Stimulated activated CD4-positive, alpha-beta T cell treated with anti-CD3 and anti-CD28 coated beads, Interleukin-2, amount 100 ng/mL, for 48 hours (primary cell): Measurements from ENCODE around the gene LONP2.

Source experiments
- DNase-seq, 2 donors: peaks; one replicate each; pipeline ENCODE4 v3.0.0-alpha.2; 2020

LONP2 gene, protein sequence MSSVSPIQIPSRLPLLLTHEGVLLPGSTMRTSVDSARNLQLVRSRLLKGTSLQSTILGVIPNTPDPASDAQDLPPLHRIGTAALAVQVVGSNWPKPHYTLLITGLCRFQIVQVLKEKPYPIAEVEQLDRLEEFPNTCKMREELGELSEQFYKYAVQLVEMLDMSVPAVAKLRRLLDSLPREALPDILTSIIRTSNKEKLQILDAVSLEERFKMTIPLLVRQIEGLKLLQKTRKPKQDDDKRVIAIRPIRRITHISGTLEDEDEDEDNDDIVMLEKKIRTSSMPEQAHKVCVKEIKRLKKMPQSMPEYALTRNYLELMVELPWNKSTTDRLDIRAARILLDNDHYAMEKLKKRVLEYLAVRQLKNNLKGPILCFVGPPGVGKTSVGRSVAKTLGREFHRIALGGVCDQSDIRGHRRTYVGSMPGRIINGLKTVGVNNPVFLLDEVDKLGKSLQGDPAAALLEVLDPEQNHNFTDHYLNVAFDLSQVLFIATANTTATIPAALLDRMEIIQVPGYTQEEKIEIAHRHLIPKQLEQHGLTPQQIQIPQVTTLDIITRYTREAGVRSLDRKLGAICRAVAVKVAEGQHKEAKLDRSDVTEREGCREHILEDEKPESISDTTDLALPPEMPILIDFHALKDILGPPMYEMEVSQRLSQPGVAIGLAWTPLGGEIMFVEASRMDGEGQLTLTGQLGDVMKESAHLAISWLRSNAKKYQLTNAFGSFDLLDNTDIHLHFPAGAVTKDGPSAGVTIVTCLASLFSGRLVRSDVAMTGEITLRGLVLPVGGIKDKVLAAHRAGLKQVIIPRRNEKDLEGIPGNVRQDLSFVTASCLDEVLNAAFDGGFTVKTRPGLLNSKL

DNA sequence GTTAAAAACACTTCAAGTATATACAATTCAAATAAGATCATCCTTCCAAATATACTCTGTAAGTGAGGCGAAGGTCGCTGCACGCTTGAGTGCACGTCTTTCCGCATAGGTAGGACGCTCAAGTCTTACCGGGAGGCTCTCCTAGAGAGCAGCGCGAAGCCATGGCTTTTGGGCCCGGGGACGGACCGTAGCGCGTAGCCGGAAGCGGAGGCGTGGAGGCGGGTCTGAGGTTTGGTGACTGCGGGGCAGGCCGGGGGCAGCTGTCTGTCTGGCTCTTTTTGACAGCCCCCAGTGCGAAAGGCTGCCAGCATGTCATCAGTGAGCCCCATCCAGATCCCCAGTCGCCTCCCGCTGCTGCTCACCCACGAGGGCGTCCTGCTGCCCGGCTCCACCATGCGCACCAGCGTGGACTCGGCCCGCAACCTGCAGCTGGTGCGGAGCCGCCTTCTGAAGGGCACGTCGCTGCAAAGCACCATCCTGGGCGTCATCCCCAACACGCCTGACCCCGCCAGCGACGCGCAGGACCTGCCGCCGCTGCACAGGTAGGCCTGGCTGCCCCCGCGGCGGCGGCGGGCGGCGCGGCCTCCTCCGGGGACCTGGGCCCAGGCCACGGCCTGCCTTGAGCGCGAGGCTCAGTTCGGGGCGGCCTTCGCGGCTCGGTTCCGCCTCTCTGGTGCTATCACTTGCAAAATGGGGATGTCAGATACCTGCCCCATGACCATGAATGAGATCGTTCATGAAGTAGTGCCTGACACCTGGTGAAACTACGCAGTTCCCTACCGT, at the start of gene LONP2:
Gene LONP2 (plus strand): TSS at position 221 of the 783 bp plus-strand sequence. CDS start 89 bp downstream, at position 310.
- DNase-seq: peak; percentile 90 to 91

DNA sequence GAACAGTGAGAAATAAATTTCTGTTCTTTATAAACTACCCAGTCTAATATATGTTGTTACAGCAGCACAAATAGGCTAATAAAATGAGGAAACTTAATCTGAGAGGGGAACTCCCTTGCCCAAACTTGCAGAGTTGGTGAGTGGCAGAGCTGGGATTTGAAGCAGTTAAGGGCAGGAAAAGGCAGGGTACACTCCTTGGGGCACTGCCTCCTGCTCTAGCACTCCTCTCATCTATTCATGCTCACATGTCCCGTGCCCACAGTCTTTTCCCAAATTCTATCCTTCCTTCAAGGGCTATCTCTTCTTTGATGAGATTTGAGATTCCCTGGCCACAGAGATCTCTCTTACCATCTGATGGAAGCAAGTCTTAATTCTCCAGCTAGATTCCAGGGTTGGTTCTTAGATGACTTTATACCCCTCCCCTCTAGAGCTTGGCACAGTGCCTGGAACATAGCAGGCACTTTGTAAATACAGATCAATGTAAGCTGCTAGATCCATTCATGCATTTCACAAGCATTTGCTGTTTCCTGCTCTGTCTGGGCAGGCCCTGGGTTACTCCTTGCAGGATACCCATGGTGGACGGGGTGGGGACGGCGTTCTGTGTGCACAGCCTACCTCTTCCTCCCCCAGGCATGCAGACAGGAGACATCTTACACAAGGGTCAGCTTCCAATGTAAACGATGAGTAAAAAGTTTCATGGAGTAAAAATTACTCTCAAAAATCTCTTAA, 49.1 kb upstream of the LONP2 start:
- DNase-seq: no peak

DNA sequence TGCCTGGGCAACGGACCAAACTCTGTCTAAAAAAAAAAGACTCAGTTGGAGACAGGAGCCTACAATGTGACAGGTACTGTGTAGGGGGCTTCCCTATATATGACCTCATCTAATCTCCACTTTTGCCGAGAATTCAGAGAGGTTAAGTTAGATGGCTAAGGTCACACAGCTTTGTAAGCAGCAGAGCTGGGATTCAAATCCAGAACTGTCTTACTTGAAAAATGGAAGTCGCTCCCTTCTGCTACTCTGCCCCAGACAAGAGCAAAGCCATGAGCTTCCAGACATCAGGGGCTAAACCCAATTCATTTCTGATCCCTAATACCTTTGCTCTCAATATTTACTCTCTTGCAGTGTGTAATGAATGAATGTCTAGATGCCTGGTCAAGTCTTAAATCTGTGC, 46.8 kb upstream of the LONP2 start:
- no peak for DNase-seq

DNA sequence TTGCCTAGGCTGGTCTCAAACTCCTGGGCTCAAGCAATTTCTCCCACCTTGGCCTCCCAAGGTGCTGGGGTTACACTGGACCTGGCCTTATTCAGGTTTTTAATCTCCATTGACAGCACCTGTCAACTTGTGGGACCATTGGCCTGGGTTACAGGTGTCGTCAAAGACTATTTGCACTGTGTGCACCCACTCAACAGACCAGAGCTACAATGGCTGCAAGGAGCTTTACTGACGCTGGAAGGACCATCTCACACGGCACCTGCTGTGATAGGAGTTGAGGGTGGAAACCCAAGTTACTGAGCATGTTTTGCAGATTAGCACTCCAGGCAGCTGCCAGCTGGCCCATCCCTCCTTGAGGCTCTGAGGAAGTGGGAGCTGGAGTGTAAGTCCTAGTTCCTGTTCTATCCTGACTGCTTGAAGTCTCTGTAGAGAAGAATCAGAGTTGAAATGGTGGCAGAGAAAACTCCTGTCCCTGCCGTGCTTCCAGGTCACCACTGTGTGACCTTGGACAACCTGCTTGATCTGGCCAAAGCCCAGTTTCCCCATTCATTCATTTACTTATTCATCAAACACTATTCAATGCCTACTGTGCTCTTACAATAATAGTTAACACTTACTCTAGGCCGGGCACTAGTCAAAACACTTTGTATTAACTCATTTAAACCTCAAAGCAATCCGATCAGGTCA, 42.4 kb upstream of the LONP2 start:
- DNase-seq: no peak

DNA sequence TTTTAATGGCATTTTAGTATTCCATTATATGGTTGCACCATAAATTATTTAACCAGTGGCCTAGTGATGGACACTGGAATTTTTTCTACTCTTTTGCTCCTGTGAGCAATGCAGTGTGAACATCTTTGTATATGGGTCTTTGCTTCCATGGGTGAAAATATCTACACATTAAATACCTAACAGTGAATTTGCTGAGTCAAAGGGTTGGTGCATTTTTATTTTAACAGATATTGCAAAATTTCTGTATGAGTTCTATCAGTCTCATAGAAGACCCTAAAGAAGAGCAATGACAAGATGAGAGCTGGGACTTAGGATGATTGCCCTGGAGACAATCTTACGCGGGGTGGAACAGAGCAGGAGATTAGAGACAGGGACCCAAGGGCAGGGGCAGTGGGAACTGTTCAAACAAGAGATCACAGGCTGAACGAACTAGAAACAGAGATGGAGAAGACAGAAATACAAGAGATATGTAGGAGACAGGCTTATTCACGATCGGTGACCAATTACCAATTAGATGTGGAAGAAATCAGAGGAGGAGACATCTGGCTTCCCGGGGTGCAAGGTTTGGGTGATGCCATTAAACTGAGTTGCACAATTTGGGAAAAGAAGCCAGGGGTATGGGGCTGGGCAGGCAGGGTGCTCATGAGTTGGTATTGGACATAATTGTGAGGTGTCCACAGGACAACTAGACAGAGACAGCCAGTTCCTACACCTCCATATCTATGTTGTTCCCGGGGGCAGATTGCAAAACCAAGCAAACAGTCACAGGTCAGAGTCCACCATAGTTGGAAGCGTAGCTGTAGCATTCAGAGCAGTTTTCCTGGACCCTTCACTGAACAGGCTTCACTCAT, 39.9 kb upstream of the LONP2 start:
- DNase-seq: no peak

DNA sequence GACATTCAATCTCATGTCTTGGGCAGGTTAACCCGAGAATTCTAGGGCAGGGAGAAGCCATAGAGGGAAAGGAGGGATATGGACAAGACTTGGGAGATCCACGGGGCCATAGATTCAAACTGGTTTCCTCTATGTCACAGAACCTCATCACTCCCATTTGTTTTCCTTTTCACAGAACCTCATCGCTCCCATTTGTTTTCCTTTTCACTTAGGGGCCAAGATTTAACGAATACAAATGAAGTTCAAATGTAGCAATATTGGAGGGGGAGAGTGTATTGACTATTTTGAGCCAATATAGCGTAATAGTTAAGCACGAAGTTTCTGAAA, 39.3 kb upstream of the LONP2 start:
- DNase-seq: no peak

DNA sequence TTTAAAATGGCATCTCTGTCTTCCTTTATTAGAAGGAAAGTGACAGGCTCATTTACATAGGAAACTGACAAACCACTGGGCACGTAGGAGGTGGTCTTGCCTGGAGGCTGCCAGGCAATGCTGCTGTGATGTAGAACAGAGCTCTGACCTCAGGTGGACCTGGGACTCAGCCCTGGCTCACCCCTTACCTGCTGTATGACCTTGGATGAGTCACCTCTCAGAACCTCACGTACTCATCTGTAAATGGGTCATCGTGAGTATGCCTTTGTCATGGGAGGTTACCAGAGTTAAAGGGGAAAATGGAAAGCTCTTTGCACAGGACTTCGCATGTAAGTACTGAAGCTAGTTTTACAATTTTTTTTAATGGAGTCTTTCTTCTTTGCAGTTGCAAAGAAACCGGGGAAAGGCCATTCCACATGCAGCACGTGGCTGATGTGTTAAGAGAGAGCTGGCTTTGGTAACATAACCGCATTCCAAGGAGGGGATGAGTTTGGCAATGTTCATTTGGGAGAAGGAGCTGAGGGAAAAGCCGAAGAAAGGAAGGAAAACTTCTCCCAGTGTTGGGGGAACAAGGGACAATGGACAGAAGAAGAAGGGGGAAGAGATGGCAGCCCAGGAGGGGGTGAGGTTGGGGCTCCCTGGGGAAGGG, 37.4 kb upstream of the LONP2 start:
- DNase-seq: no peak

DNA sequence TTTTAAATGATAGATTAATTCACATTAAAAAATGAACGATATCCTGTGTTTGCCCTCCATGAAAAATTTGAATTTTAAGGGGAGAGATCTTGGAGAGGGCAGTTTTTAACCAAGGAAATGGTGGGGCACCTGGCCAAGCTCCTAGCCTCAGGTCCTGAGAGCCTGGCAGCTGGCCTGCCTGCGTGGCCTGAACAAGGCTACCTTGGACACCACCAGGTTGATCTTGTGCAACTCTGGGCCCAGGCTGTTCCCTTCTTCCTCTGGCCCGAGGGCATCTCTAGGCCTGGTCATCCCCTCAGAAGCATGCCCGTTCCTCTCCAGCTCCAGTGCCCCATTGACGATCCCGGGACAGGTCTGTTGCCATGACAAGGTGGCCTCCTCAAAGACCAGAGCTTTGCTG, 33.4 kb upstream of the LONP2 start:
- DNase-seq: no peak

DNA sequence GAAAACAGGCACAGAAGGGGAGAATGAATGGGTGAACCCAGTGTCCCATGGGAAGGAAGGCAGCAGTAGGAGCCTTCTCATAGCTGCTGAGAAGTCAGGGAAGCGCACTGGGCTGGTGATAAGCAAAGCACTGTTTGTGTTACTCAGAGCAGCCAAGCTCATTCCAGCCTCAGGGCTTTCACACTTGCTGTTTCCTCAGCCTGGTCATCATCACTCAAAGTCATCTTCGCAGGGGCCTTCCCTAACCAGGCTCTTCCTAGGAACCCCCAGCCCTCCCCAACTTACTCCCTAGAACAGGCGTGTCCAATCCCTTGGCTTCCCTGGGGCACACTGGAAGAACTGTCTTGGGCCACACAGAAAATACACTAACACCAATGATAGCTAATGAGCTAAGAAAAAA, 32.1 kb upstream of the LONP2 start:
- DNase-seq: no peak

DNA sequence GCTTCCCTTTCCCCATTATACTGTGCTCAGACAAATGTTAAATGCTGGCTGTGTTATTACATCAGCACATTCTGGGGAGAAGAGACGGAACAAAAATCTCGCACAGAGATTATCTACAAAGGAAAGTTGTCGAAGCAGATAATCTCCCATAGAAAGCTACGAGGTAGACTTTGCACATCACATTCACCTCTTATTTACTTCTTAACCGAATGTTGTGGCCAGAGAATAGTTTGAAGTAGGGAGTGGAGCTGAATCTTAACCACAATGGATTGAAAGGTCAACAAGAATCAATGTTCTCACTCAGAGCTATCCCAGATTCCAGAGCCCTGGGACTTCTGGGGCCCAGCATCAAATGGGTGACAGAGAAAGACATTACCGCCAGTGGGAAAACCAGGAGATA, 28.4 kb upstream of the LONP2 start:
- DNase-seq: no peak

DNA sequence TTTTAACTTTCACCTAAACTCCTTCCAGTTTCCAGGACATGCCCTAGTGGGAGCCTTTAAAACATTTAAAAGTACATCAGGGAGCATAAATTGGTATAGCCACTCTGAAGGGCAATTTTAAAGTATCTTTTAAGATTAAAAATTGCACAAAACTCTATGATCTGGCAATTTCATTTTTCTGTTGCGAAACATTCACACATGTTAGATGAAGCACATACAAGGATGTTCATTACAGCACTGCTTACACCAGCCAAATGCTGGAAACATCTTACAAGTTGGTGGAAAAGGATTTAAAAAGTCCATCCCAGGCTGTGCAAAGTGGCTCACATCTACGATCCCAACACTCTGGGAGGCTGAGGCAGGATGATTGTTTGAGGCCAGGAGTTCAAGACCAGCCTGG, 26.4 kb upstream of the LONP2 start:
- DNase-seq: no peak

DNA sequence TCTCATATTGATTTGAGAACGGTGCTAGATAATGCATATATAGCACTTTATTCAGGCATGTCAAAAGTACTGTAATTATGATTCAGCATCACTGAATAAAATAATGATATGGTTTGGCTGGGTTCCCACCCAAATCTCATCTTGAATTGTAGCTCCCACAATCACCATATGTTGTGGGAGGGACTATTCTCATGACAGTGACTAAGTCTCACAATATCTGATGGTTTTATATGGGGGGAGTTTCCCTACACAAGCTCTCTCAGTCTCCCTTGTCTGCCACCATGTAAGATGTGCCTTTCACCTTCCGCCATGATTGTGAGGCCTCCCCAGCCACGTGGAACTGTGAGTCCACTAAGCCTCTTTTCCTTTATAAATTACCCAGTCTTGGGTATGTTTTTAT, 25.6 kb upstream of the LONP2 start:
- DNase-seq: no peak

DNA sequence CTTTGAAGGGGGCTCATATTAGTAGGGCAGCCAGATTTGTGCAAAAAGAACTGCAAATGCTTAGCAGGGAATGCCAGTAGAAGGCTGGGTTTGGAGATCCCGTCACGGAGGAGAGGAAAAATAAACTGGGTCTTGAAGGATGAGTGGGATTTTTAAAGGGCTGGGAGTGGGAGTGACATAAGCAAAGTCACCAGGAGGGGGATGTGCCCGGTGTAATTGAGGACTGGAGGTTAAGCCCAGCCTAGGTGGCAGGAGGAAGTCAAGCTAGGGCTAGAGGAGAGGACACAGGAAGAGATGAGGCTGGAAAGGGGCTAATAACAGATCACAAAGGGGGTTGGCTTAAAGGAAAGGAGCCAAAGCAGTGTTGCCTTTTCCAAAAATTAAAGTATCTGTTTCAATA, 23.2 kb upstream of the LONP2 start:
- DNase-seq: no peak

DNA sequence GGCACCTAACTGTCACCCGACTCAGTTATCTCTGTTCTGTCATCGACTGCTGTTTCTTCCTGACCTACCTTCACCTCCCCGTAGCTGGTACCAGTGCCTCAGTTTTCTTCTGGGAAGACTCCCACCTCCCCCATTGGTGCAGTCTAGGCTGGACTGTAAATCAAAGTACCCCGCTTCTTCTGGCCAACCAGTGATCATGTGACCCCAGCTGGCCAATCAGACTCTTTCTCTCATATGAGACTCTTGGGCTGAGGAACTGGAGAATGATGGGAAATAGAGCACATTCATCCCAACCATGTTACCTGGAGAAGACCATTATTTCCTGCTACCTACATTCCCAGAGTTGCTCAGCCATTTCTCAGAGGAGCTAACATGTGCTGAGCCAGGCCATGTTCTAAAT, 20.6 kb upstream of the LONP2 start:
- DNase-seq: no peak

DNA sequence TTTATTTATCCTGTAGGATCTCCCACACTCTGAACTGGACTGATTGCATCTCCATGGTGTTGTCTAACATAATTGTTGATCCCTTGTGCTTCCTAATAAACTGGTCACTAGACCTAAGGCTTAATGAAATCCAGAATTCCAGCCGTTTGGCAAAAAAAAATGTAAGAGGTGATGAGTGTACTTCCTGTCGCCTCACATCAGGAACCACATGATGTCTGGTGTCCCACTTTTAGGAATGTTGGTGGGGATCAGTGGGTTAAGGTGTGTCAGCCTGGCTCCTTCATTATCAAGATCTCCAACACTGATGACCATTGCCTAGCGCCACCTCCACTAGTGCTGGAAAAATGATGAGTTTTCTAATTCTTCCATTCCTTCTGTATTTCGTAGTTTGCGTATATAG, 18.6 kb upstream of the LONP2 start:
- no peak for DNase-seq

DNA sequence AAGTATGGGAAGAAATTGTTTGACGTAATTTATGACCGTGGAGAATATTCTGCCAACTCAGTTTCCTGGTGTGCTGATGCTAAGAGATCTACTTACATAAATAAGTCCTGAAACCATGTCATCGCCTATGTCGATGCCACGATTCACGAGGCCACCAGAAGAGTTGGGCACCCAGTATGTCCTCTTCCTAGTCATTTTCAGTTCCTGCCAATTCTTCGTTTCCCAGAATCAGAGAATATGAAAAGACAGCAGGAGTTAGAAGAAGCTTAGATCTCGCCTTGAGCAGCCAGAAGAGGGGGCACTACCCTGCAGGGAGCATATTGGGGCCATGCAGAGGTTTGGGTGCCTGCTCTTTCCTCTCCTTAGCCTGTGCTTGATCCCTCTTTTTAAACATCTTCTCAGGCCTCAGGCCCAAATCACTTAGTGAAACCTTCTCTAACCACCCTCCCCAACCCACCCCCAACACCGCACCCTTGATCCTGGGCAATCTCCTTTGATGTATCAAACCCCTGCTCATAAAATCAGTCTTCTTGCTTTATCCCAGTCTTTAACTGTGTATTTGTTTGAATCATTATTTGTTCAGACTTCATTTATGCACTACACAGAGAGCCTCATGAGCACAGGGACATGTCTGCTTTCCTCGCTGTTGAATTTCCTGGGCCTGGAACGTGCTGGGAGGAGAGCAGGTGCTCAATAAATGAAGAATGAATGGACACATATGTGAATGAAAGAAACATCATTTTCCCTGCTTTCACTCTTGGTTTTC, 12.2 kb upstream of the LONP2 start:
- peak; percentile 22 to 29 for DNase-seq

DNA sequence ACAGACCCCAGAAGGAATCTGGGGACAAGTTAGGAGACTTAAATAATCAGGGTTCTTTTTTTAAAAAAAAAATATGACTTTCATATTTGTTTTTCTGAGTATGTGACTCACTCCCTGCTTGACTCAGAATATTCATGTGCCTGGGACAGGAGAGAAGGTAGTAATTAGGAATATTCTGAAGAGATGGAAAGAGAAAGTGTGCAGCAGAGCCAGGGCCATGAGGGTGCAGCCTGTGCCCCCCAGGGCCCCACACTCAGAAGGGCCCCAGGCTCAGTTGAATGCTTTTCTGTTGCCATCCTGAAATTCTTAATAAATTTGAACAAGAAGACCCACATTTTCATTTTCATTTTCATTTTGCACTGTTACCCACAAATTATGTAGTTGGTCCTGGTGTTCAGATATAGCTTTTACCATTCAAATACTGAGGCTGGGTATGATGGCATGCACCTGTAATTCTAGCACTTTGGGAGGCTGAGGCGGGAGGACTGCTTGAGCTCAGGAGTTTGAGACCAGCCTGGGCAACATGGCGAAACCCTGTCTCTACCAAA, 11.5 kb upstream of the LONP2 start:
- DNase-seq: no peak

DNA sequence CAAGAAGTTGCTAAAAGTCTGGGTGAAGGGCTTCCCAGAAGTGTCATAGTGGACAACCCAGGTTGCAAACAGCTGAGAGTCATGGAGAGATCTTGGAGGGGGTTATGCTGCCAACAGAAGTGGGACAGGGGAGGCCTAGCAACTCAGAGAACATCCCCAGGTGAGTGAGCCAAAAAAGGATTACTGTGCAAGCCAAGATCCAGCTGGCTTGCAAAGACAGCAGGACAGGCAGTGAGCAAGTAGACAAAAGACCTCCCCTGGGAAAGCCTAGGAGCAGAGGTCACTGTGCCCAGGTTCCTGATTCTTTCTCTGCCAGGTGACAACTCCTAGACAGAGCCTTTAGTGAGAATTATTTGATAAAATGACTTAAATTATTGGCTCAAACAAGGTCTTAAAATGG, 9.5 kb upstream of the LONP2 start:
- DNase-seq: no peak

DNA sequence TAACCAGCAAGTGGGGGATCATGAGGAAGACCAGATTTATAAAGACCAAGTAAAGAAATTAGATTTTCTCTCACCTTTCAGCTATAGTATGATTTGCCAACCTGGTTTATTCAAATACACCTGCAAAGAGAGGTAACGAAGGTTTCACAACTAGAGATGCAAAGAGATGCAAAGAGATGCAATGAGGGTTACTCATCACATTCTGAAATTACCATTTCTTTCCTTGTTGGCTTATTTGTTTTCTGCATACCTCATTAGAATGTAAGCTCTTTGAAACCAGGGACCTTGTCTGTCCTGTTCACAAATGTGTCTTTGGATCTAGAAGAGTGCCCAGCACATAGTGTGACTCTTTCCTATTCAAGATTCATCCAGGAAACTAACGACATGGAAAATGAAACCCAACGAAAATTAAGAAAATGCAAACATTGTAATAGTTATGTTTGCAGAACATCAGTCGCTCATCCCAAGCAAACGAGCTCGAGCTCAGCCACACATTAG, 9.0 kb upstream of the LONP2 start:
- DNase-seq: no peak
